GM21619 (cell line): ENCODE measurements around the gene GPR37L1.
"Not testable (repeated sequence)": the region's sequence is repeated elsewhere in the genome, so short reads cannot be mapped to it uniquely, and the experiment has no call there.

ENCODE experiments used
- ATAC-seq: cut with Tn5 transposase; IDR thresholded peaks from one replicate; pipeline ENCODE4 v1.9.1; 2021; ENCODE audit not compliant: unreplicated experiment

GPR37L1 gene

DNA sequence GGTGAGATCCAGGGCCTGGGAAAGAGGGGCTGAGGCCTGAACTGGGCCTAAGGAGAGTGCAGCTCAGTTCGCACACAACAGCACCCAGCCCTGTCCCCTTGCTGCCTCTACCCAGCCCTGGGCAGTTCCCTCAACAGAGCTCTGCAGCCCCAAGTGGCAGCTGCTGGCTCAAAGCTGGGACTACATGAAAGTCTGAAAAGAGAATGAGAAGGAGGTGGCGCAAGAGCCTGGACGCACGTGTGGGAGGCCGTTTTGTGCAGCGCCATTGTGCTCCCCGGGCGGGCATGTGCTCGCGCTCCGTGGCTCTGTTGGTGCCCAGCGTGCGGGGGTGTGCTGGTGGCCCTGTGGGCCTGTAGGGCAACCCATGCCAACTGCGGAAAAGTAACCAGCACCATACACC, 10.3 kb downstream of the GPR37L1 start:
- ATAC-seq: no peak

DNA sequence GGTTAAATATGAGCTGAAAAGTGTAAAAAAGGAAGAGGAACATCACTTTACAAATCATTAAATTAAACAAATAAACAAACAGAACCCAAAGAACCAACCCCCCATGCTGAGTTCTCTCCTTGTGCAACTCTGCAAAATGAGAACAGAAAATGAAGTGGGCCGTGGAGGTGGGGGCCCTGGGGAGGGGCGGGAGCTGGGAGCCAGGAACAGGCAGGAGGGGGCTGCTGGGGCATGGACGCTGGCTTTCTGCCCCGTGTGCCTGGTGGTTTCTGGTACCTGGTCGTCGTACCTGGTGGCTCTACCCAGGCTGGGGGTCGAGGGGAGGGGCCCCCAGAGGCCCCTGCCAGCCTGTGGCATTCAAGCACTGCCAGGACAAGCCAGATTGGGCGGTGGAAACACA, 10.8 kb downstream of the GPR37L1 start:
- ATAC-seq: no peak

DNA sequence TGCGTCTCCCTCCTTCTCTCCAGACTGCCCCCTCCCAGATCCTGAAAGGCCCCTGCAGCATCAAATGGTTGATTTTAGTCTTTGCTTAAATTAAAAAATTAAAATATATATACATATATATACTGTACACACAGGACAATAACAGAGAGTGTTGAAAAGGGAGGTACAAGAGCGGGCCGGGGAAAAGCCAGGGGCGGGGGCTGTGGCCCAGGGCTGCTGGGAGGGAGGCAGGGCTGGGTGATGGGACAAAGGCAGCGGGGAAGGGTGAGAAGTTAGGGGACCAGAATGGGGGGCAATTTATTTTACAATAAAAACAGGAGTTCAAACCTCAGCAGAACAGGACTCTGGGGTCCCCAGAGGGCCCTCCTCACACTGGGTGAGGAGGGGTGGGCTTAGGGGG, 11.3 kb downstream of the GPR37L1 start:
- no peak for ATAC-seq

DNA sequence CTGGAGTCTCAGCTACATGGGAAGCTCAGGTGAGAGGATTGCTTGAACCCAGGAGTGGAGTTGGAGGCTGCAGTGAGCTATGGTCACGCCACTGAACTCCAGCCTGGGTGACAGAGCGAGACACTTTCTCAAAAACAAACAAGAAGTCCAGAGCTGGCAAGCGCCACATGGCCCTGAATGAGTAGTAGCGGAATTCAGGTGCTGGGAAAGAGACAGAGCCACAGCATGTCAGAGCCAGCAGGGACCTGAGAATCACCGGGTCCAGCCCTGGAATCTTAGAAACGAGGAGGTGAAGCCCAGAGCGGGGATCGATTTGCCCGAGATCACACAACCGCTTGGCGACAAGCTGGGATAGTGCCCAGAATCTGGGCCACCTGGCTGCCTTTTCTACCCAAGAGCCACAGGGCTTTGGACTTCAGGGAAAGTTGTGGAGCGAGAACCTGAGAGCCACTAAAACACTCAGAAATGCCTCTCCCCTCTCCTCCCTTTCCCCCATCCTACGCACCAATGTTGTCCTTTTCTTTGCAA, 12.0 kb downstream of the GPR37L1 start:
- ATAC-seq: no peak

DNA sequence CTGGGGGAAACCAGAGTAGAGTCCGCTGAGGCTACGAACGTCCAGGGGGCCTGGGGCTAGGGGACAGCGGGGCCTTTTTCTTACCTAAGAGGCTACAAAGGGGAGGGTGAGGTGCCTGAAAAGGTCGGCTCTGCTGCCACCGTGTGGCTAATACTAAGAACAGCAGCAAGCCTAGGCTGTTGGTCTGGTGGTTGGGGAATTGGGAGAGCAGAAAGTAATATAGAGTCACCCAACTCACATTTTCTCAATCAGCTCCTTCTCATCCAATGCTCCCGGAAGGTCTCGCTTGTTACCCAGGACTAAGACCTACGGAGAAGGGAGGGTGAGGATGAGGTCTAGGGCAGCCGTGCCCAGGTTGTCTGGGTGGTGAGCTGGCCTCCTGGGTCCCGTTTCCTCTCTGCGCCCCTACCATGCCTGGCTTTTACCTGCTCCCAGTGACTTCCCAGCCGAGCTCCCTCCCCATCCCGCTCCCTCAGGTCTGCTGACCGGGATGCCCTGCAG, 12.6 kb downstream of the GPR37L1 start:
- ATAC-seq: no peak

DNA sequence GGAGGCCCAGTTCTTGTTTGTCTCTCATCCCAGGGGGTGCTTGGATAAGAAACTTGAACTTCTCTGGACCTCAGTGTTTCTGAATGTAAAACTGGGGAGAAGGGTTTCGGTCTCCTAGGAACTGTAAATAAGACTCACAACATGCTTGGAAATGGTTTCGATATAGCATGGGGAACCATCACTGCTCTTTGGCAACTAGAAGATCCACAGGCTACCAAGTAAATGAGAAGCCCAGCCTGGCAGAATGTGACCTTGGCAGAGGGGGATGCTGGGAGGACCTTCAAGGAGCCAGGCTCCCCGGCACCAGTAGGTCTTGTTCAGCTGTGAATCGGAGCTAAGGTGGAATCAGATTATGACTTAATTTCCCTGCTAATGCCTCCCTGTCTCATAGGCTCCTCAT, 18.1 kb downstream of the GPR37L1 start:
- ATAC-seq: no peak

DNA sequence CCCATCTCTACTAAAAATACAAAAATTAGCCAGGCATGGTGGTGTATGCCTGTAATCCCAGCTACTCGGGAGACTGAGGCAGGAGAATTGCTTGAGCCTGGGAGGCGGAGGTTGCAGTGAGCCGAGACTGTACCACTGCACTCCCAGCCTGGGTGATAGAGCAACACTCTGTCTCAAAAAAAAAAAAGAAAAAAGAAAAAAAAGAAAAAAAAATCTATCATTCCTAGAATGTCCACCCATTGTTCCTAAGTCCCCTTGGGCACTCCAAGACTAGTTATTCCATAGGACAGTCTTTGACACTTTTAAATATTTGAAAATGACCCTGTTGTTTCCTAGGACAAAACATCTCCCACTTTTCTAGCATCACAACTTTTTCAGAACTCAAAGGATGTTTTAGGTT, 18.8 kb downstream of the GPR37L1 start:
- ATAC-seq: not testable (repeated sequence)

DNA sequence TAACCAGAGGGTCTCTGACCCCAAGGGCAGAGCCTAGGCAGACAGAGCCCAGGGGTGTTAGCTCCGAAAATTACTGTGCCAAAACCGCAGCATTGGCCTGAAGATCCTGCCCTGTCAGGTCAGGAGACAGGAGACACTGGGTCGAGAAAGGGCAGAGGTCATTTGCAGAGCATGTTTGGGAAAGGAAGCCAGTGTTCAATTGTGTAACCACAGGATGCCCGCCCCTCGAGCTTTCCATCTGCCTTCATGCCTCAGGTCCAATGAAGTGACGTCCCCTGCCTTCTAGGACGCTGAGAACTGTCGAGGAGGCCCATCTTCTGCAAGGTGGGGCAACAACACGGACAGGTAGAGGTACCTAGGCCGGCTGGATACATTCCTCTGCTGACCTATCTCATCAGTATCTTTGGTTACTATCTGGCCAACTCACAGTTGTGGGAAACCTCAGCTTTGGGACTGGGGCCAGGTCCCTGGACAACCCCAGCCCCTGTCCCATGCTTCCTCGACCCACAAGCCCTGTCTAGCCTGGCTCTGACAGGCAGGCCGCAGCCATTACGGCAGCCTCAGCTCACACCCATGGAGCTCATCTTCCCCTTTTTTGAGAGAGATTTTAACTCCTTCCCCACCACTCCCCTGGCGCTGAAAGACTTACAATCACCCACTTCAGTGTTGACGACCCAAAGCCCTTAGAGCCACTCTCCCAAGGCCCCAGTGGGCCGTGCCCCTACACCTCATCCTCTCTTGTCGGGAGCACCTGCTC, 20.5 kb downstream of the GPR37L1 start:
- peak; percentile 10 for ATAC-seq

DNA sequence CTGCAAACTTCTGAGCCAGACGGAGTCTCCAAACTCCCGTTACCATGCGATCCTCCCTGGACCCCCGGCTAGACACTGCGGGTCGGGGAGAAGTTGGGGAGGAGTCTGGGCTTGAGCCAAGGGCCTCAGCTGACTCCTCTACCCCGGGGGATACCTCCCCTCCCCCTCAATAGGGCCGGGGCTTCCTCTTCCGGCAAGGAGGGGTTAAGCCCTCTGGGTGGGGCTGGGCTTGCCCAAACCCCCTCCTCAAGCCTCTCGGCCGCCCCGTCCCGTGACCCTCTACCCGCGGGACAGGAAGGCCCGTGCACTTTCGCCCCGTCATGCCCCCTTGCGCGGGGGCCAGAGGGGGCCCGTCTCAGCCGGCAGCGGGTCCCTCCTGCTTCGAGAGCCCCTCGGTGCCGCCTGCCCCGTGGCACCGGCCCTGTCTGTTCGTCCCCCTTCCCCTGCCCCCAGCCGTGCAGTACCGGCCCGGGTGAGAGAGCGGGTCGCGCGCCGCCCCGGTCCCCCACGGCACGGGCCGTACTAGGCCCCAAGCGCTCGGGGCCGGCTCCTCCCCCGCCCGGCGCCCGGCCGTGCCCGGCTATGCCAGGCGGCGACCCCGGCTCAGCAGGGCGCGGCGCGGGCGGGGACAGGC, 21.2 kb downstream of the GPR37L1 start:
- peak; percentile 34 for ATAC-seq

DNA sequence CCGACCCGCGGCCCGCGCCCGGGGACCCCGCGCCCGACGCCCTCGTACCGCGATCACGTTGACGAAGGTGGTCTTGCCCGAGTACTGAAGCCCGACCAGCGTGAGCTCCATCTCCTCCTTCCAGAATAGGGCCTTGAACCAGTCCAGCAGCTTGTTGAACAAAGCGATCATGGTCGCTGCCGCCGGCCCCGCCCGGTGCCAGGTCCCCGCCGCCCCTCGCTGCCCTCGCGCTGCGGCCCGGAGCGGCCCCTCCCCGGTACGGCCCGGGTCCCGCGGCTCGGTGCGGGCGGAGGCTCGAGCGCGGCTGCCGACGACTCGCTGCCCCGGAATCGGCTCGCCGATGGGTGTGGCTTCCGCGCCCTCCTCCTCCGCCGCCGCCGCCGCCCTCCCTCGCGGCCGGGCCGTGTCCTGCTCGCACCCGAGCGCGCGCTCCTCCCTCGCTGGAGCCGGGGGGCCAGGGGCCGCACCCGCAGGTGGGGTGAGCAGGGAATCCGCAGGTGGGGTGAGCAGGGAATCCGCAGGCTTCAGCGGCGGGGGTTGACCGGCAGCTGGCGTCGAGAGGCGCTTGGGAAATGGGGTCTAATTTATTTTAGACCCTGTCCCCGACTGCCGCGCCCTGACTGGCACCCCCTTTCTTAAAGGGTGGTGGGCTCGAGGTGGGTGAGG, 21.8 kb downstream of the GPR37L1 start, which contains the start of gene ARL8A:
Gene ARL8A (minus strand): TSS at position 336 of the 666 bp plus-strand sequence. CDS start 165 bp downstream, at position 171.
- peak; percentile 63 for ATAC-seq

DNA sequence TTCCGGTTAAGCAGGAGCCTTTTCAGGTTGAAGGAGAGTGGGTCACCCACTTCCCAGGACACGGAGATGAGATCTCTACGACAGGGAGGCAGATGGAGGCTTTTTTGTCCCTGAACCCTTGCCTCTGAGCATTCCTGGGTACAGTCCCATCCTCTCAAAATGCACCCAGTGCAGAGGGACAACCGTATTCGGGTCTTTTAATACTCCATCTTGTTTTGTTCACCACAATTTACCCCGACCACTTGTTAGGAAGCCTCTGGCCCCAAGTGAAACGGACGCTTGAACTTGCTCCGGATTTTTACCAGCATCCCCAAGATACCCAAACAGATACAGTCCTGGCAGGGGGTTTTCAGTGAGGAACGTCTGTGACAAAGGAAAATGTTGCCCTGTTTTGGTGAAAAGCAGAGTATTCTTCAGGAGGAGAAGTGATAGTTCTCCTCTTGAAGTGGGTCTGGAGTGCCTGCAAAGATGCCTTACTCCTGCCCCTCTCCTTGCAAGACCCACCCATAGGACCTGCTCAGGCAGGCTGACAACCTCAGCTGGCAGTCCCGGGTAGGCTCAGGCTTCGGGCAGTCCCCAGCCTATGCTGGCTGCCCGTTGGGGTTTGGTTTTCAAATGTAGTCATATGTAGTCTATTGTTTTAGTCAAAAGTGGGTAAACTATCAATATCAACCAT, 22.5 kb downstream of the GPR37L1 start:
- ATAC-seq: no peak

DNA sequence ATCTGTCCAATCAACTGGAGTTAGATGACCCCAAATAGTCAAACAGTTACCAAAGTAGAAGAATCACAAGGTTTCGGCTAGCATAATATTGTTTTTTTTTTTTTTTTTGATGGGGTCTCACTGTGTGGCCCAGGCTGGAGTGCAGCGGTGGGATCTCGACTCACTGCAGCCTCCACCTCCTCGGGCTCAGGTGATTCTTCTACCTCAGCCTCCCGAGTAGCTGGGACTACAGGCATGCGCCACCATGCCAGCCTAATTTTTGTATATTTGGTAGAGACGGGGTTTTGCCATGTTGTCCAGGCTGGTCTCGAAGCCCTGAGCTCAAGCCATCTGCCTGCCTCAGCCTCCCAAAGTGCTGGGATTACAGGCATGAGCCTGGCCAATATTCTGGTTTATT, 23.0 kb downstream of the GPR37L1 start:
- ATAC-seq: not testable (repeated sequence)

DNA sequence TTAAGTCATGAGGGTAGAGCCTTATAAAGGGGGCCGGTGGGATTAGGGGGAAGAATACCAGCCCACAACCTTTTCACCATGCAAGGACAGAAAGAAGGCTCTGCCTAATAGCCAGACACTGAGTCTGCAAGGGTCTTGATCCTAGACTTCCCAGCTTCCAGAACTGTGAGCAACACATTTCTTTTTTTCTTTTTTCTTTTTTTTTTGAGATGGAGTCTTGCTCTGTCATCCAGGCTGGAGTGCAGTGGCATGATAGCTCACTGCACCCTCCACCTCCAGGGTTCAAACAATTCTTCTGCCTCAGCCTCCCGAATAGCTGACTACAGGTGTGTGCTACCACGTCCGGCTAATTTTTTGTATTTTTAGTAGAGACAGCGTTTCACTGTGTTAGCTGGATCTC, 23.6 kb downstream of the GPR37L1 start:
- no peak for ATAC-seq

DNA sequence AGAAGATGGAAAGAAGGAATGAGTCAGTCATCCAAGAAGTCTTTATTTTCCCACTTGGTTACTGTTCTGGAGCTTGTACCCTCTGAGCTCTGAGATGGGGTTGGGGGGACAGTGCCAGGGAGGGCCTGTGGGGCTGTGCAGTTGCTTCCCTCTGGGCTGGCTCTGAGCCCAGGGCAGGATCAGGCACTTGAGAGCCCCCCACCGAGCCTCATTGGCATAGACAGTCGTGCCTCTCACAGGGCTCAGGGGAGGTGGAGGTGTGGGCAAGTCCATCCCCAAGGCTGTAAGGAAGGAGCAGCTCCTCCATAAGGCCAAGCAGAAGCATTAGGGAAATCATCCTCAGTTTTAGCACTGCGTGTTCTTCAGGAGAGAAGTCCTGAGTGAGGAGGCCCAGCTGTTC, 24.3 kb downstream of the GPR37L1 start:
- no peak for ATAC-seq

DNA sequence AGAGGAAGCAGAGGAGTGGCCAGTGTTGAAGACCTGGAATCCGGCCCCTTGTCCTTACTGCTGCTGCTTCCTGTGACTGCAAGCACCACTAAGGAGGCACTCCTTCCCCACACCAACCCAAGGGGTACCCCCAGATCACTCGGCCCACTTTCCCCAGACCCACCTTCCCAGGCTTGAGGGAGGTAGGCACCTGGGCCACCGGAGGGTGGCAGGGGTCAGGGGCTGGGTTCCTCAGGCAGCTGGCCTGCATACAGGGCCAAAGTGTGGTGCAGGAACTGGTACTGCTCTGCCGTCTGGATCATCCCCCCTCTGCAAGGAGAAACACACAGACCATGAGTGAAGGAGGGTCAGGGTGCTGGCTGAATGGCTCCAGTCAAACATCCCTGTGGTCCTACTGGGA, 25.7 kb downstream of the GPR37L1 start:
- no peak for ATAC-seq

DNA sequence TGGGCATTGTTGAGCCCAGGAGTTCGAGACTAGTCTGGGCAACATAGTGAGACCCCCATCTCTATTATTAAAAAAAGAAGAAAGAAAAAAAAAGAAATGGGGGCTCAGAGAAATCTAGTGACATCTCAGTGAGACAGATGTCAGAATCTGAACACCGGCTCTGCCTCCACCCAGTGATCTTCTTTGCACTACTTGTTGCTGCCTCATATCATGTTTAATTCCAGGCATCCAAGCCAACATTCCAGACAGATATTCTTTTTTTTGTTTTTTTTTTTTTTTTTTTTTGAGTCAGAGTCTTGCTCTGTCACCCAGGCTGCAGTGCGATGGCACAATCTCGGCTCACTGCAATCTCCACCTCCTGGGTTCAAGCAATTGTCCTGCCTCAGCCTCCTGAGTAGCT, 26.8 kb downstream of the GPR37L1 start:
- no peak for ATAC-seq

DNA sequence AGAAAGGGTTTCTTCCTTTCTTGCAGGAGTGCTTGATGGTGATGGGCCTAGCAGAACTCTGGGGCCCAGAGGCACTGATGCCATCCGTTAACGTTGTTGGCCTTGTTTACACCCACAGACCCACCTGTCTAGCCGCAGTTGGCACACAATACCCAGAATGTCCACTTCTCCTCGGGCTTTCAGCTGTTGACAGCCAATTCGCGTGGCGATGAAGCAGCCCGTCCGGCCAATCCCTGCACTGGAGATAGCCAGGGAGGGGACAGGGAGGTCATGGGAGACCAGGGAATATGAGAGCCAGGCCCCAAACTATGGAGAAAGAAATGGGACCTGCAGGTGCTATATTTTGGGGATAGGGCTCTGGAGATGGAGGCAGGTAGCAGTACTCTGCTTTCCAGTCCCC, 27.5 kb downstream of the GPR37L1 start:
- ATAC-seq: no peak

DNA sequence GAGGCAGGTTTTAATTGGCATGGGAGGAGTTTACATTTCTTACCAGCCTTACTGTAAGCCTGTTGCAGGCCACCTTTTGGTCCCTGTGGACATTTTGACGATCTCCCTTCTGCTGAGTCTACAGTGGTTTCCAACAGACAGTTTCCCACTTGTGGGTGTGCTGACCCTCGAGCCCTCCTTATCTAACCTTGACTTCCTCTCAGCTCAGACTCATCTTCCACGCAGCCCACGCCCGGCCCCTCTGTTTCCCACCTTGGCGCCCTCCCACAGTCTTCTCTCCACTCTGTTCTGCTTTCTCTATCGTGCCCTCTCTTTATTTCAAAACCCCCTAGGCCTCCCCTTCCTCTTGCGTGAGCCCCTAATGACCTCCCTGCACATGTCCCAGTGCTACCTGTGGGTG, 27.9 kb downstream of the GPR37L1 start:
- no peak for ATAC-seq

DNA sequence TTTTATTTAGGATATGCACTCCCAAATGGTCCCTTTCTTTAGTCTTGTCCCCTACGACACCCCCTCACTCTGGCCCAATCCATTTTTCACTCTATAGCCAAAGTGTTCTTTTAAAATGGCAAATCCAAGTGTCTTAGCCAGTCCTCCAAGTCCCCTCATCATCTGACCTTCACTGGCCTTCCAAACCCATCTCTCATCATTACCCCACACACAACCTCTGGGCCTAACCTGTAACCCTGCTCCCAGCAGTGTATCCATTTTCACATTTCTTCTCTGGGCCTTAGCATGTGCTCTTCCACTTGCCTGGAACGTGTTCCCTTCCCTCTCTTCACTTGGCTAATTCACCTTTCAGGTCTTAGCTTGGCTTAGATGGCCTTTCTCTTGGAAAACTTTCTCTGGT, 28.3 kb downstream of the GPR37L1 start:
- no peak for ATAC-seq

DNA sequence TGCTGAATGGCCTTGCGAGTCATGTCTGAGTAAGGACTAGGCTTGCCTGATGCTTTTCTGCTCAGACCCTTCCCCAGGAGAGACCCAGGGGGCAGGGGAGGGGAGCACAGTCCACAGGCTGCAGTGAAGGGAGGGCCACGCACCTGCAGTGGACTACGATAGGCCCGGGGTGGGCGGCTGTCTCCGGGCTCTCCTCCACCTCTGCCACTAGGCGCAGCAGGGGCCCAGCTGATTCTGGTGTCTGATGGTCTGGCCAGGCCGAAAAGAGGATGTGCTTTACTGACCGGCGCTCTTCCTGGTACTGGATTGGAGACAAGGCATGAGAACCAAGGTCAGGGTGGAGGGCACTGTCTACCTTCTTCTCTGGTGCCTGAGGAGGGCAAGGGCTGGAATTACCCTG, 29.7 kb downstream of the GPR37L1 start:
- ATAC-seq: no peak

DNA sequence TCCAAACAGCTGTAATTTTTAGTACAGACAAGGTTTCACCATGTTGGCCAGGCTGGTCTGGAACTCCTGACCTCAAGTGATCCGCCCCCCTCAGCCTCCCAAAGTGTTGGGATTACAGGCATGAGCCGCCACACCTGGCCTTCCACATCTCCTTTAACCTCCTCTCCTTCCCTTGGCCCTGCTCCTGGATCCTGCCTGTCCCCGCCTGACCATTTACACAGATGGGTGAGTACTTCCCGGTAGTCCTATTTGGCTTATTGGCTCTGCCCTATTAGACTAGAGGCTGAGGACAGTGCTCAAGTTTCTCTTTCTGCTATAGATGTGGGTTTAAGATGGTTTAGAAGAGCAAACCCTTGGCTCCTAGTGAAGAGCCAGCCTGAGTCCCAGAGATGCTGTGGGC, 30.6 kb downstream of the GPR37L1 start:
- ATAC-seq: no peak
